Mucosa of descending colon (tissue), 3 donors: ENCODE data around the gene CDC20. TPM values are rescaled to one million over a fixed set of nuclear protein-coding genes. Genes with fewer than 3 reads are reported as not detected.
"Not testable (repeated sequence)": the region's sequence is repeated elsewhere in the genome, so short reads cannot be mapped to it uniquely, and the experiment has no call there.

Experiments
- ATAC-seq: fragments of 200-7000 bp; cut with Tn5 transposase; one replicate; pipeline ENCODE4 v1.9.1; 2020; ENCODE audit warnings: mild to moderate bottlenecking, moderate library complexity
- DNase-seq, 3 donors: peaks; one replicate each; pipeline ENCODE4 v3.0.0-alpha.2; 2020
- H3K36me3 ChIP-seq: fragments of 200-600 bp; one replicate; pipeline ENCODE4 v1.8.0; 2021; ENCODE audit warnings: low read depth, mild to moderate bottlenecking
- H3K4me1 ChIP-seq: fragments of 200-600 bp; one replicate; pipeline ENCODE4 v1.8.0; 2021; ENCODE audit warnings: low read depth, mild to moderate bottlenecking
- H3K4me3 ChIP-seq: fragments of 200-600 bp; one replicate; pipeline ENCODE4 v1.8.0; 2021; ENCODE audit warnings: mild to moderate bottlenecking
- H3K9me3 ChIP-seq: fragments of 200-600 bp; one replicate; pipeline ENCODE4 v1.8.0; 2021; ENCODE audit warnings: mild to moderate bottlenecking
- CTCF ChIP-seq: fragments of 200-600 bp; IDR thresholded peaks from one replicate; pipeline ENCODE4 v1.8.0; 2022; ENCODE audit warnings: antibody characterized with exemption, mild to moderate bottlenecking
- intact Hi-C, 2 donors: fragments of 100-400 bp; cut with DNase I in 1 of 2; cut with micrococcal nuclease in 1 of 2; formaldehyde crosslinking; loops; one replicate each; pipeline versions ENCODE4 v1.11.0 to v1.11.1; 2022; cut with DNase I, micrococcal nuclease
- total RNA-seq, 3 donors: library from RNA; stranded (reverse); fragmentation: NEBNext Ultra II Directional in 2 of 3; extraction: Animal tissue kit (Norgen Biotek cat#: 25700) in 2 of 3; gene quantifications; one replicate each; pipeline versions ENCODE4 v1.2.1 to v1.2.4, GENCODE V29; 2021 to 2023
- donor health status: DM: no; HTN: no; CAD: no; lungs with moderate emphysema.
- donor health status: DM: no; HTN: no; CAD: no.
- donor health status: DM: no; HTN: yes; CAD: no.

CDC20 gene
- total RNA-seq, 3 donors from 2014 or later = 5.8 to 44.0 (median 8.5) TPM

- no peak for DNase-seq
- TF ChIP-seq CTCF = no peak
- peaks cover 37% of the 10 kb centered on the region for H3K4me1 ChIP-seq
- intact Hi-C loops = no loop called here
- H3K4me3 ChIP-seq = no peak overlapping the region
- no peaks in the 10 kb centered on the region for H3K9me3 ChIP-seq
- peak; percentile 8 for ATAC-seq
- no peaks in the 10 kb centered on the region for H3K36me3 ChIP-seq
Measured at GRCh38 chr1:43366601-43367025, 7.8 kb downstream of the CDC20 start.

DNA sequence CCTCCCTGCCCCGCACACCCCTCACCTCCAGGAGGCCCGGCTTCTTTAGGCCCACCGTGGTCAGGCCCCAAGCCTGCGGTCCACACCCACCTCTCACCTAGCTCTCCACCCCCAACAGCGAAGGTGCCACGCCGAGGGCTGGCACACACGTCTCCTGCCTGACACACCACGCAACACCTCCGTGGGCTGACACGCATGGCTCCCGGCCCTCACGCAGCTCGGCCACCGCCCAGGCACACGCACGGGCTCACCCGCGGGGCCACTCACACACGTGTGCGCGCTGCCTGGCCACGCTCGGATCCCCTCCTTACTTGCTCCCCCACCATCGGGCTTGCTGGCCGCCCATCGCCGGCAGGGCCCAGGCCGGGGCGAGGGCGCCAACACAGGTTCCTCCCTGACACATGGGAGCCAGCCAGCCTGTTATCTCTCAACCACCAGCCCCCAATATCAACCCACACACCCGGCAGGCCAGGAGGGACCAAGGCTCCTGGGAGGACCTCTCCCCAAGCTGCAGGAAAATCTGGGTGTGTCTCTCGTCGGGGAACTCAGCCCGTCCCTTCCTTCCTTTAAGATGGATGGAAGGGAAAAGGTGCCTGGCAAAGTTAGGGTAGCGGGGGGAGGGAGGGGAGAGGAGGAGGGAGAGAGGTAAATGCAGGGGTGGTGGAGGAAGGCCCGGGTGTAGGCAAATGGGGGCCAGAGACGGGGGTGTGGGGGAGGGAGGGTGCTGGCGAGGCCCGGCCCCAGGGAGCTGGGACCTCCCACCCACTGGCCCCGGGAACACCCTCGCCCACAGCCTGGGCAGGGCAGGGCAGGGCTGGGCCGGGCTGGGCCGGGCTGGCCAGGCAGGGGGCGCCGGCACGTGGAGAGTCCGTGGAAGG is 8.5 kb downstream of the CDC20 start:
- DNase-seq = peak; percentile 47 to 73 (median 69)
- H3K4me3 ChIP-seq = peak overlapping the region; percentile 50
- H3K9me3 ChIP-seq = no peaks in the 10 kb centered on the region
- peak; percentile 74 for ATAC-seq
- no peaks in the 10 kb centered on the region for H3K36me3 ChIP-seq
- peaks cover 37% of the 10 kb centered on the region for H3K4me1 ChIP-seq
- intact Hi-C loops = no loop called here
- TF ChIP-seq CTCF = no peak

DNA sequence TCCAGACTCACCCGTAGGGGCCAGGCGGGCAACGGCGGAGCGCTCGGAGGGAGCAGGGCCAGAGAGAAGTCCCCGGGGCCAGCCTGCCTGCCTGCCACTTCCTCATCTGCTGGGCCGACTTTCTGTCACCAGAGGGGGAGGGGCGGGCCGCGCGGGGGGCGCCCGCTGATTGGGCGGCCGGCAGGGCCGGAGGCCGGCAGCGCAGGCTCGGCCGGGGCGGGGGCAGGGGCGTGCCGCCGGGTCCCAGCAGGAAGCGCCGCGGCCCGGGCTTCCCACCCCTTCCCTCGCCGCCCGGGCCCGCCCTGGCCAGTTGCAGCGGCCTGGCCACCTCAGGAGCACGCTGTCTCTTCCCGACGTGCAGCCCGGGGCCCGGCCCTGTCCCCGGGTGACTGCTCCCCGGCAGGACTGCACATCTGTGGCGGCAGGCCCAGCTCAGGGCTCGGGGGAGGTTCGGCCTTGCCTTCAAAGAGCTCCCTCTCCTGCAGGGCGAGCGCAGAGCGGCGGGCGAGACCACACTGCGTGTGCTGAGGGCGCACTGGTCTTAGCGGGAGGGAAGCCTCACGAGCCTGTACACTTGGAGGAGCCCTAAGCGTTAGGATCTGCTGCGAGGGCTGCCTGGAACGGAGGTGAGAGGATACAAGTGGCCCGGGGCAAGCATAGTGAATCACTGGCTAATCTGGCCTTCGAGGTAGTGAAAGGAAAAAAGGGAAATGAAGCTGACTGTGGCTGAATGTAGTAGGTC is 9.3 kb downstream of the CDC20 start, which contains the start of gene ELOVL1:
Gene ELOVL1, minus strand, starts transcription at position 108 of the 742 bp plus-strand sequence. CDS start 2,402 bp downstream, outside the sequence.
- intact Hi-C loops = no loop called here
- peaks cover 37% of the 10 kb centered on the region for H3K4me1 ChIP-seq
- H3K36me3 ChIP-seq = no peaks in the 10 kb centered on the region
- H3K9me3 ChIP-seq = no peaks in the 10 kb centered on the region
- H3K4me3 ChIP-seq = peak within 1 kb of the TSS; percentile 50
- peak; percentile 94 to 96 (median 96) for DNase-seq
- ATAC-seq = peak; percentile 90
- no peak for TF ChIP-seq CTCF

GRCh38 chr1:43368646-43369020 is 9.9 kb downstream of the CDC20 start:
- H3K4me1 ChIP-seq = peaks cover 34% of the 10 kb centered on the region

GRCh38 chr1:43369779-43370178 is 11.0 kb downstream of the CDC20 start:
- H3K36me3 ChIP-seq, ATAC-seq, H3K9me3 ChIP-seq, intact Hi-C loops, DNase-seq, H3K4me3 ChIP-seq: not testable (repeated sequence)
- H3K4me1 ChIP-seq = peaks cover 28% of the 10 kb centered on the region

More at GRCh38 chr1:43368646-43369020, 9.9 kb downstream of the CDC20 start:
- no peaks in the 10 kb centered on the region for H3K9me3 ChIP-seq
- intact Hi-C loops = no loop called here
- peak in 2 of 3 donors; percentile 33 to 39 for DNase-seq
- TF ChIP-seq CTCF = no peak
- H3K4me3 ChIP-seq = peak overlapping the region; percentile 50
- no peaks in the 10 kb centered on the region for H3K36me3 ChIP-seq
- no peak for ATAC-seq

DNA sequence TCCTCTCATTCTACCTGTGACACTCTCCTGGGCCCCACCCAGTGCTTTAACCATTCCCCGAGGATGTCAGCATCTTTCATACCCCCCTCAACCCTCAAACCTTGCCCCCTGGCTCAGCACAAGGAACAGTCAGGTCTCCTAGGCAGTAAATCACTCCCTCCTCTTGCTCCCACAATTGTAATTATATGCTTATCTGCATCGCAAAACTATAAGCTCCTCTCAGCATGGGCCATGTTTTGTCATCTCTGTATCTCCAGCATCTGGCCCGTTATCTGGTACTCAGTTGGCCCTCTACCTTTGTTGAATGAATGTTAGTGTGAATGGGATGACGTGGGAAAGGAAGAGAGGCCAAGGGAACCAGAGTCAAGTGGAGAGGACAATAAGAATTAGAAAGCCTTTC is 11.8 kb downstream of the CDC20 start:
- ATAC-seq = no peak
- no peaks in the 10 kb centered on the region for H3K36me3 ChIP-seq
- intact Hi-C loops = no loop called here
- H3K9me3 ChIP-seq = no peaks in the 10 kb centered on the region
- H3K4me3 ChIP-seq = no peak overlapping the region
- no peak for DNase-seq
- peaks cover 25% of the 10 kb centered on the region for H3K4me1 ChIP-seq
- TF ChIP-seq CTCF = no peak
